GM18951 (cell line): ENCODE data around the gene CCDC7.
"Not testable (repeated sequence)": the region's sequence is repeated elsewhere in the genome, so short reads cannot be mapped to it uniquely, and the experiment has no call there.

Experiments
- POLR2A ChIP-seq: IDR thresholded peaks from 4 replicates; pipeline ENCODE4 v1.6.1; 2011; ENCODE audit warnings: mild to moderate bottlenecking; ENCODE audit not compliant: insufficient read length, insufficient read depth; ENCODE audit errors: extremely low read depth
- in situ Hi-C: fragments of 300-500 bp; cut with MboI; formaldehyde crosslinking; loops from one replicate; pipeline ENCODE4 v1.12.0; 2022; ENCODE audit warnings: low sequenced_read_pairs, mixed read lengths, inconsistent platforms; ENCODE audit not compliant: unreplicated experiment

CCDC7 gene

DNA sequence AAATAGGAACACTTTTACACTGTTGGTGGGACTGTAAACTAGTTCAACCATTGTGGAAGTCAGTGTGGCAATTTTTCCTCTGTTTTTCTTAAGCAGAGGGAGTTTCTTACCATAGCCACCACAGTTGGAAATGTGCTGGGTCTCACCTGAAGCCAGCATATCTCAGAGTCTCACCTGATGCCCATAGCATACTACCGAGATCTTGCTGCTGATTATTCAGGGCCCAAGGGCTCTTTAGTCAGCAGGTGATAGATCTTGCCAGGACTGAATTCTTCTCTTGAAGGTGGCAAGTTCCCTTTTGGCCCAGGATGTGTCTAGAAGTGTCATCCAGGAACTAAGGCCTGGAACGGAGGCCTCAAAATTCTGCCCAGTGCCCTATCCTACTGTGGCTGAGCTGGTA is 215.4 kb downstream of the CCDC7 start:
- TF ChIP-seq POLR2A, result no peak
- in situ Hi-C loops, result no loop called here

DNA sequence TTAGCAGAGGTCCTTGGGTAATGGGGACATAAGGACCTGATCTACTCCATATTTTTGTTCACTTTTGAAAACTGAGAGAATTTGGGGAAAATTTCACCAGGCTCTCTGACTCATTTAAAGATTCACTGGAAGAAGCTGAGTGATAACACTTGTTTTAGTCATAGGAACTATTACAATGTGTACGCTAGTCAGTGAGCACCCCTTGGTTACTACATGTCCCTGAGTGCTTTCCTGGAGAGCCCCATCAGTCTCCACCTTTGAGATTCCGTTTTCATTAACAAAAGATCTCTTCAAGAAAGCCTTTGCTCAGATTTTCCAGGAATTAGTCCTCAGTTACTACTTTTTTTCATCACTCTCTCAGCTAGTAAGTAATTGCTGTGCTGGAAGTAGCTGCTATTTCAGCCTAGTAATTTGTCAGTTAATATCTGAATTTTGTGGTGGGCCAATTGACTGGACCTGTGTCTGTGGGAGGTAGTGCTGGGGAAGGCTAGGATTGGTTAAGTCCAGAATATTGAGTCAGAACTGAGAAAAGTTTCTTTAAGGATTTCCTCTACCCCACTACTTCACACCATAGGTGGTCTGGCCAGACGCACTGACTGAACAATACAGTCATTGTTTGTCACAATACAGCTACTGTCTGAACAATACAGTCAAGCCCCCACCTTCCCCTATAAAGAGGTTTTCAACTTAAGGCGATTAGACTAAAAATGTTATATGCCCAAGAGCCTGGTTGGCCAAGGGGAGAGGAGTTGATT is 235.0 kb downstream of the CCDC7 start:
- in situ Hi-C loops, result no loop called here
- no peak for TF ChIP-seq POLR2A

DNA sequence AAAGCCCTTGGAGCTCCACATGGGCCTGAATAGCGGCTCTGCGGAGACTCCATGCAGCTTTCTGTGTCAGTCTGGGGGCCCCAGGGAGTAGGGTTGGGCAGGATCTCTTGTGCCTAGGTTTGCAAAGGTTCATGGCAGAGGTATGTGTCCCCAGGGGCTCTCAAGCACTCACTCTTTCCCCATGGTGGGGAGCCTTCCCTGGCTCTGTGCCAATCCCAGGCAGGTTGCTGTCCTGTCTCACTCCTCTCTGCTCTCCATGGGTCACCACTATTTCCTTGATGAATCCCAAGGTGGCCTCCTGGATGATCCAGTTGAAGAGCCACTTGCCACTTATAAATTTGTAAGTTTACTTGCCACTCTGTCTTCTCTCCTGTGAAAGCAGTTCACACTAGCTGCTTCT is 238.4 kb downstream of the CCDC7 start:
- TF ChIP-seq POLR2A, result no peak

DNA sequence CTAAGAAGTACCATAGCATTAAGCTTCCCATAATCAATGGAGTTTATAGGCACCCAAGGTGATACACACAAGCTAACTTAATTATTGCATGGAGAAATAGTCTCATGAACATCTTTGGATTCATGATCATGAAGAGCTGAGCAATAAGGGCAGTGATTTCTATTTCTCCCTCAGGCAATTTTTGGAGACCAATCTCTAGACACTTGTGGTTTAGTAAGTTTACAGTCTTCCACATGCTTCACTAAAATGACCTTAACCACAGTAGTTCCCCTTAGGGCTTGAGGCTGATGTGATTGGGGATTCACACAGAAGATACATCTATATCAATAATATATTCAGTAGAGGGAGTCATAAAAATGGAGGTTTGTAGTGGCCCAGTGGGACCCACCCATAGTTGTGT is 241.2 kb downstream of the CCDC7 start:
- in situ Hi-C loops, result no loop called here
- no peak for TF ChIP-seq POLR2A

More for the DNA sequence above, 238.4 kb downstream of the CCDC7 start:
- in situ Hi-C loops, result no loop called here

DNA sequence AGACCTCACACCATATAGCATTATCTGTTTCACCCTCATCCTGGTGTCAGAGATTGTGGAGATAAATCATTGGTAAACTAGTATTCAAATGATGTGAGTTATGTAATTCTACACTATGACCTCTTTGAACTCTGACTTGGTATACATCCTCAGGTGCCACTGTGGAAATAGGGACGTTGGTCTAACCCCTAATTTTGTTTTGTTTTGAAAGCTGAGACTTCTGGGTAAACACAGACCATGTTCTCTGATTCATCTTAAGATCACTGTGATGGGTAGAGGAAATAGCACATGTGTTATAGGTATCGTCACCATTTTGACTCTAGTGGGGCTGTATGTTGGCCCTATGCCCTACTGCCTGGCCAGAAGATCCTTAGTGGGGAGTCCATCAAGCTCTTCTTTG is 241.6 kb downstream of the CCDC7 start:
- no peak for TF ChIP-seq POLR2A
- in situ Hi-C loops, result no loop called here

DNA sequence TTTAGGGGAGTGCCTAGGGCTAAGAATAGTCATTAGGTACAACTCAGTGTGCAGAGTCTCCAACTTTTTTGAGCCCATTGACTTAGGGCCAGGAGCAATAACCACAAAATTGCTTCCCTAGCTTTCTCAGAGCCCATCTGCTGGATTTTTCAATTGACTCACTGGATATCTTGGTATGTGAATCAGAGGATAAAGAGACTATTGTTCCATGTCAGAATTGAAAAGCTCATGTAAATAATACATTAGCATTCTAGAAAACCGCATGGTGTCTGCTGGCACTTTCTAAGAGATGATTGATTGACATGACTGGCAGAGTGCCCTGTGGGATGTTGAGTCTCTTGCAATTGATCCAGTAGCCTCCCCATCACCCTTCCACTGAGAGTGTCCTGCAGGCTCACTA is 246.2 kb downstream of the CCDC7 start:
- no peak for TF ChIP-seq POLR2A
- in situ Hi-C loops, result no loop called here

DNA sequence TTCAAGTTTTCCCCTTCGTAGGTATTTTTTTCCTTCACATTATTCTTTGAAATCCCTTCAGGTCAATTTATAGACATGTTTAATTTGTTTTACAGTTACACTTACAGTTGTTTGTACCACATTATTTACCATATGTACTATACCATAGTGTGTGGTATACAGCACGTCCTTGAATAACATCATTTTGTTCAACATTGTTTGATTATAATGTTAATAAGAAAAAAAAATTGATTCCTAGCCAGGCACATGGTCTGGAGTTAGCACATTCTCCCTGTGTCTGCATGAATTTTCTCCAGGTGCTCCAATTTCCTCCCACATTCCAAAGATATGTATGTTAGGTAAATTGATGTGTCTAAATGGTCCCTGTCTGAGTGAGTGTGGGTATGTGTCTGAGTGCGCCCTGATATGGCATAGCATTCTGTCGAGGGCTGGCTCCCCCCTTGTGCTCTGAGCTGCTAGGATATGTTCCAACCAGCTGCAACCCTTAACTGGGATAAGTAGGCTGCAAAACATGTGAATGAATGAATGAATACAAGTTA is 247.6 kb downstream of the CCDC7 start:
- no peak for TF ChIP-seq POLR2A
- in situ Hi-C loops, result no loop called here

DNA sequence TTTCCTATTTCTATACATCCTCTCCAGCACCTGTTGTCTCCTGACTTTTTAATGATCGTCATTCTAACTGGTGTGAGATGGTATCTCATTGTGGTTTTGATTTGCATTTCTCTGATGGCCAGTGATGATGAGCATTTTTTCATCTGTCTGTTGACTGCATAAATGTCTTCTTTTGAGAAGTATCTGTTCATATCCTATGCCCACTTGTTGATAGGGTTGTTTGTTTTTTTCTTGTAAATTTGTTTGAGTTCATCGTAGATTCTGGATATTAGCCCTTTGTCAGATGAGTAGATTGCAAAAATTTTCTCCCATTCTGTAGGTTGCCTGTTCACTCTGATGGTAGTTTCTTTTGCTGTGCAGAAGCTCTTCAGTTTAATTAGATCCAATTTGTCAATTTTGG is 253.7 kb downstream of the CCDC7 start:
- in situ Hi-C loops, result not testable (repeated sequence)

DNA sequence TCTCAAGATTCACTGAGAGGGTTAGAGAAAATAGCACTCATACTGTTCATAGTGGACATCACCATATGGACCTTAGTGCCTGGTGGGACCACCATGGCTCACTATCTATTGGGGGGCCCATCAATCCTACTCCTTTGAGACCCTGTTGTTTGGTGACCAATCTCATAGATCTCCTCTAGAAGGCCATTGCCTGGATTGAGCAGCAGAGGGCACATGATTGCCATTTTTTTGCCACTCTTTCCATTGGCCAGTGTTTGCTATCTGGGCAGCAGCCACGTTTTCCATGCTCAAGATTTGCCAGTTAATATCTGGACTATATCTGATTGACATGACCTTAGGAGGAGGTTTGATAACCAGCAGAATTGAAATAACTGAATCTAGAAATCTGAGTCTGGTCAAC is 267.6 kb downstream of the CCDC7 start:
- in situ Hi-C loops, result no loop called here
- TF ChIP-seq POLR2A, result no peak

DNA sequence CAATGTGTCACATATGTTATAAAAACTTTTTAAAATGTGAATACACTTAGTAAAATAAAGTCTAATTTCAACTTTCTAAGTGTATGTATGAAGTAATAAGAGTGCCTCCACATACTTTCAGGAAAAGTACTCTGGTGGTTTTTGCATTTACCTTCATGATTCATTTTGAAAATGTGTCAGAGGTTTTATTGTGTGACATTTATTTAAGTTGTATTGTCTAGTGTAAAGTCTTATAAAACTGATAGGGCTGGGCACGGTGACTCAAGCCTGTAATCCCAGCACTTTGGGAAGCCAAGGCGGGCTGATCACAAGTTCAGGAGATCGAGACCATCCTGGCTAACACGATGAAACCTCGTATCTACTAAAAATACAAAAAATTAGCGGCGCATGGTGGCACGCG is 285.6 kb downstream of the CCDC7 start:
- in situ Hi-C loops, result no loop called here

DNA sequence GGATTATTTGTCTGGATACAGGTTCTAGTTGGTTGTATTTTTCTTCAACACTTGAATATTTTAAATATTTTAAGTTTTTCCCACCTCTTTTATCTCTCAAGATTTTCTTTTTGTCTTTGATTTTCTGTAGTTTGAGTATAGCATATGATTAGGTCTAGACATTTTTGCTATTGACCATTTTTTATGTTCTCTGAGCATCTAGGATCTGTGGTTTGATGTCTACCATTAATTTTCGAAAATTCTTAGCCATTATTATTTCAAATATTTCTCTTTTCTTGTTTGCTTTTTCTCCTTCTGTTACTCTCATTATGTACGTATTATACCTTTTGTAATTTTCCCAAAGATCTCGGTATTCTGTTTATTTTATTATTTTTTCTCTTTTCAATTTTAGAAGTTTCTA is 293.0 kb downstream of the CCDC7 start:
- TF ChIP-seq POLR2A, result no peak
- in situ Hi-C loops, result no loop called here

More for the DNA sequence above, 285.6 kb downstream of the CCDC7 start:
- no peak for TF ChIP-seq POLR2A

DNA sequence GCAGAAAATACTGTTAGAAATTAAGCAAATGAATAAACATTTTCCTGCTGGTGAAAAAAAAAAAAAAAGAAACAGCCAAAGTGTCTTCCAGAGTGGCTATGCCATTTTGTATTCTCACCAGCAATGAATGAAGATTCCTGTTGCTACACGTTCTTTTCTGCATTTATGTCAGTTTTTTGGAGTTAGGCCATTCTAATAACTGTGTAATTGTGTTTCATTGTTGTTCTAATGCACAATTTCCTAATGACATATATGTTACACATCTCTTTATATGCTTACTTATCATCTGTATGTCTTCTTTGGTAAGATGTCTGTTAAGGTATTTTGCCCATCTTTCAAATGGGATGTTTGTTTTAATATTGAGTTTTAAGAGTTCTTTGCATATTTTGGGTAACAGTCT is 298.4 kb downstream of the CCDC7 start:
- no peak for TF ChIP-seq POLR2A
- in situ Hi-C loops, result no loop called here

DNA sequence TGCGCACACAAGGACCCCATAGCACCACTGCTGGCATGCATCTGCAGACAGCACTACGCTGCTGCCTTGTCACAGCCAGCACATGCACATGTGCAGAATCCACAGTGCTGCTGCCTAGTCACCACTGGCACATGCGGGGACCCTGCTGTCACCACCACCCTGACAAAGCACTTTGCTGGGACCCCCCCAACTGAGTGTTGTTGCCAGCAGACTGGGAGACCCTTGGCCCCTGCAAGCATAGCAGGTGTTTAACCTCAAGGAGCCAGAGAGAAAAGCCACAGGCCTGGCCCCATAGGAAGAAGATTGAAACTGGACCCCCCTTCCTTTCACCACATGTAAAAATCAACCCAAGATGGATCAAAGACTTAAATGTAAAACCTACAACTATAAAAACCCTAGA is 300.9 kb downstream of the CCDC7 start:
- in situ Hi-C loops, result no loop called here
- TF ChIP-seq POLR2A, result no peak

DNA sequence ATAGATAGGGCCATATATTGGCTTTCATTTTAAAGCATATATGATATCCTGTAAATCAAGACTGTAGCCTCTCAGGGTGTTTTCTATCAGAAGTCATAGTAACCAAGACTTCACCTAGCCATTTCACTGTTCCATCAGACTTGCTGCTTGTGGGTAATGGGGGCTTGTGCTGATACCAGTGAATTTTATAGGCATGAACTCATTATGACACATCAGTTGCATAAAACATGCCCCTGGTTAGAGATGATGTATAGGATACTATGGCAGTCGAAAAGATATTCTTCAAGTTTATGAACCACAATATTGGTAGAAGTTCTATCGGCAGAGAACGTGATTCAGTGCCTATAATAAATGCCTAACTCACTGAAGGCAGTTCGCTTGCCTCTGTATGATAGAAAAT is 305.6 kb downstream of the CCDC7 start:
- in situ Hi-C loops, result no loop called here
- no peak for TF ChIP-seq POLR2A

DNA sequence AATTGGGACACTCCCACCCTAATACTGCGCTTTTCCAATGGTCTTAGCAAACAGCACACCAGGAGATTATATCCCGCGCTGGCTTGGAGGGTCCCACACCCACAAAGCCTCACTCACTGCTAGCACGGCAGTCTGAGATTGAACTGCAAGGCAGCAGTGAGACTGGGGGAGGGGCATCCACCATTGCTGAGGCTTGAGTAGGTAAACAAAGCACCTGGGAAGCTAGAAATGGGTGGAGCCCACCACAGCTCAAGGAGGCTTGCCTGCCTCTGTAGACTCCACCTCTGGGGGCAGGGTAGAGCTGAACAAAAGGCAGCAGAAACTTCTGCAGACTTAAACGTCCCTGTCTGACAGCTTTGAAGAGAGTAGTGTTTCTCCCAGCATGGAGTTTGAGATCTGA is 309.0 kb downstream of the CCDC7 start:
- in situ Hi-C loops, result not testable (repeated sequence)
